ENCODE results near the gene ABRAXAS1. TPM values are rescaled to one million over a fixed set of nuclear protein-coding genes. Genes with fewer than 3 reads are reported as not detected.

The ABRAXAS1 gene
- total and polyA plus RNA-seq, 2 donors: 17.7 to 21.0 TPM

- H3K27me3 ChIP-seq (ENCODE audit: control insufficient read depth in 2 of 2, insufficient read depth in 1 of 2, low read length in 1 of 2): no peaks in the 10 kb centered on the region
- peaks cover 35 to 55% of the 10 kb centered on the region in 2 donors for H3K36me3 ChIP-seq (ENCODE audit: control insufficient read depth in 2 of 2, insufficient read depth in 2 of 2, low read length in 1 of 2)
- H3K4me3 ChIP-seq (ENCODE audit: low read length in 2 of 2): no peak overlapping the region
- no peaks in the 10 kb centered on the region for H3K4me1 ChIP-seq (ENCODE audit: control insufficient read depth in 2 of 2, insufficient read depth in 2 of 2, low read length in 2 of 2)
- DNase-seq (ENCODE audit: low read depth in 6 of 9, low spot score in 9 of 9): no peak
- H3K27ac ChIP-seq (ENCODE audit: low read depth in 1 of 2, low read length in 1 of 2): no peak overlapping the region
- H3K9me3 ChIP-seq (ENCODE audit: control insufficient read depth in 2 of 2, insufficient read depth in 1 of 2, low read length in 1 of 2): no peaks in the 10 kb centered on the region
These were observed 66.7 kb downstream of the ABRAXAS1 start for GRCh38 chr4:83418211-83418610.

- peaks cover 34 to 55% of the 10 kb centered on the region in 2 donors for H3K36me3 ChIP-seq (ENCODE audit: control insufficient read depth in 2 of 2, insufficient read depth in 2 of 2, low read length in 1 of 2)
- no peak for DNase-seq (ENCODE audit: low read depth in 6 of 9, low spot score in 9 of 9)
- WGBS: 97% methylated on average over 4 of the region's 4 CpGs
These were observed 67.3 kb downstream of the ABRAXAS1 start for GRCh38 chr4:83417566-83417965.

GRCh38 chr4:83413676-83414075, 71.2 kb downstream of the ABRAXAS1 start:
- Histone ChIP-seq H3K4me1 (ENCODE audit: control insufficient read depth in 2 of 2, insufficient read depth in 2 of 2, low read length in 2 of 2) (no peaks in the 10 kb centered on the region), H3K9me3 (ENCODE audit: control insufficient read depth in 2 of 2, insufficient read depth in 1 of 2, low read length in 1 of 2) (no peaks in the 10 kb centered on the region), H3K27ac (ENCODE audit: low read depth in 1 of 2, low read length in 1 of 2) (no peak overlapping the region), H3K4me3 (ENCODE audit: low read length in 2 of 2) (no peak overlapping the region), H3K36me3 (ENCODE audit: control insufficient read depth in 2 of 2, insufficient read depth in 2 of 2, low read length in 1 of 2) (peaks cover 25 to 61% of the 10 kb centered on the region in 2 donors), H3K27me3 (ENCODE audit: control insufficient read depth in 2 of 2, insufficient read depth in 1 of 2, low read length in 1 of 2) (no peaks in the 10 kb centered on the region)
- 97% methylated on average over 2 of the region's 2 CpGs for WGBS
- no peak for DNase-seq (ENCODE audit: low read depth in 6 of 9, low spot score in 9 of 9)

More at GRCh38 chr4:83417566-83417965, 67.3 kb downstream of the ABRAXAS1 start:
- Histone ChIP-seq H3K4me3 (ENCODE audit: low read length in 2 of 2) (no peak overlapping the region), H3K27ac (ENCODE audit: low read depth in 1 of 2, low read length in 1 of 2) (no peak overlapping the region), H3K9me3 (ENCODE audit: control insufficient read depth in 2 of 2, insufficient read depth in 1 of 2, low read length in 1 of 2) (no peaks in the 10 kb centered on the region), H3K4me1 (ENCODE audit: control insufficient read depth in 2 of 2, insufficient read depth in 2 of 2, low read length in 2 of 2) (no peaks in the 10 kb centered on the region), H3K27me3 (ENCODE audit: control insufficient read depth in 2 of 2, insufficient read depth in 1 of 2, low read length in 1 of 2) (no peaks in the 10 kb centered on the region)

Other genes with a start within 250 kb of the ABRAXAS1 start
- gene COQ2, start 200.3 kb downstream of the ABRAXAS1 start, total RNA-seq: 7.3 TPM
- gene COQ2, start 200.3 kb downstream of the ABRAXAS1 start, polyA plus RNA-seq: 10.7 TPM
- 1.7 TPM for gene HPSE, start 150.3 kb downstream of the ABRAXAS1 start, total RNA-seq
- 4.3 TPM for gene HPSE, start 150.3 kb downstream of the ABRAXAS1 start, polyA plus RNA-seq
- 20.9 TPM for gene HELQ, start 29.3 kb downstream of the ABRAXAS1 start, total RNA-seq
- gene HELQ, start 29.3 kb downstream of the ABRAXAS1 start, polyA plus RNA-seq: 14.3 TPM
- gene MRPS18C, start 29.0 kb downstream of the ABRAXAS1 start, total RNA-seq: 58.6 TPM
- gene MRPS18C, start 29.0 kb downstream of the ABRAXAS1 start, polyA plus RNA-seq: 43.1 TPM
- gene GPAT3, start 51.0 kb upstream of the ABRAXAS1 start, total RNA-seq: 1.8 TPM
- gene GPAT3, start 51.0 kb upstream of the ABRAXAS1 start, polyA plus RNA-seq: 2.6 TPM